CD4-positive, alpha-beta T cell treated with Interleukin-17A for 4 hours (primary cell): Measurements from ENCODE around the gene LMAN1.

Experiments
- DNase-seq: peaks from one replicate; pipeline ENCODE4 v3.0.0-alpha.2; 2020; ENCODE audit warnings: mixed read lengths

LMAN1 gene

DNA sequence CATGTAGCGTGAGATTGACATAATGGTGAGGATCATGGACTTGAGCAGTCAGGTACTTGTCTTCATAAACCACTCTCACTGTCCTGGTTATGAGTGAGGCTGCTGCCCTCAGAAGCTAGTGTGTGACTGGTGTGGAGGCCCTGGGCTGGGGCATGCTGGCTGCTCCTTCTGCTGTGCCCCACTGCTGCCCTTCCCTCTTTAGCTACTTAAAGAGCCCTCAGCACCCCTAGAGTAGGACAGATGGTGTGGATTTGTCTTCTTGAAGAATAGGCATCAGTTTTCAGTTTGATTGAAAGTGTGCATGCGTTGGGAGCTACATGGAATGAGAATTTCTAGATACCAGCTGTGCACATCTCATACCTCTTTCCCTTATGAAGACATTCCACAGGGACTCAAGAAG lies 56.1 kb downstream of the LMAN1 start:
- no peak for DNase-seq

DNA sequence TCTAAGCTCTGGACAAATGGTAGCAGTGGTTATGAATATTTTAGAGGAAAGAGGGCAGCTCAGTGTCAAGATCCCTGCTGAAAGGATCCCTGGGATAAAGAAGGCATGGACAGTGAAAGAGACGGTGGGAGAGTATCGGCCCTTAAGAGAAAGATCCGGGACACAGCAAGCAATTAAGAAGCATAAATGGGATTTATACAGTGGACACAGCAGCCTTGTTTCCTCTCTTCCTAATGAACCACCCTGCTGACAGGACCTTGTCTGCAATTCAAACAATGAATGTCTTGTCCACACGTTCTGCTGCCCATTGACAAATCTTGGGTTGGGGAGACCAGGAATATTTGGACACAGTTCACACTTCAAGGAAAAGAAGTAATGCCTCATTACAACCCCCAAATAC lies 57.1 kb downstream of the LMAN1 start:
- DNase-seq: no peak

- no peak for DNase-seq
Measured at GRCh38 chr18:59300676-59301285, 58.3 kb downstream of the LMAN1 start.

GRCh38 chr18:59298871-59299270 lies 60.2 kb downstream of the LMAN1 start:
- DNase-seq: no peak

DNA sequence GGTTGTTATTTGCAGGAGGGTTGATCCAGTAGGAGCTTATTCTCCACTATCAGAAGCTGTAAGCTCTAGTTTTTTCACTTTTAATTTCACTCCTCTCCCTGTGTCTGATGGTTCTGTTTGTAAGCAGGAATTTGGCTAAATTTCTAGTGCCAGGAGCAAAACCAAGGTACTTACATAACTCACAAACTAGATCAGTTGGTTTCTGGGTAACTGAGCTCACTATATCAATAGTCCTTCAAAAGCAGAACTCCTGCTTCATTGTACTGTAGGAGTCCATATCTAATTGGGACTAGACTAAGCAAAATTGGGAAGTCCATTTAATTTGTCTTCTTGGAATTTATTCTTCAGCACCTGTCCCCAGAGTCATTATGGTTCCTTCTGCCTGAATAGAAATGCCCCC lies 65.7 kb downstream of the LMAN1 start:
- no peak for DNase-seq

- DNase-seq: no peak
Measured at GRCh38 chr18:59286341-59286740, 72.7 kb downstream of the LMAN1 start.

DNA sequence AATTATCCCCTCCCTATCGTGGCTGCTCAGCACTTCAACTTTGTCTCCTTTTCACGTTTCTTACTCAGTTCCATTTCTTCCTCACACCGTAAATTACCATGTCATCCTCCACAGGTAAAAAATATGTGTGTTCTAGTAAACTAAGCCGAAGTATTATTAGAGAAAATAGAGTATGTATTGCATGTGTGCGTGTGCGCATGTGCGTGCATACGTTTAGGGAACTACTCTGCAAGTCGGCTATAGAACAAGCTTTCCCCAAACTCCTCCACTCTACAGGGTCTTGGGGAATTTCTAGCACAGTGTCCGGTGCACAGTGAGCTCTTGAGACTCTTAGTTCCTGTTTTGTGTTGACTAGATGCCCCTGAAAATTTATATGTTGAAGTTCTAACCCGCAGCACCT lies 76.7 kb downstream of the LMAN1 start:
- no peak for DNase-seq

DNA sequence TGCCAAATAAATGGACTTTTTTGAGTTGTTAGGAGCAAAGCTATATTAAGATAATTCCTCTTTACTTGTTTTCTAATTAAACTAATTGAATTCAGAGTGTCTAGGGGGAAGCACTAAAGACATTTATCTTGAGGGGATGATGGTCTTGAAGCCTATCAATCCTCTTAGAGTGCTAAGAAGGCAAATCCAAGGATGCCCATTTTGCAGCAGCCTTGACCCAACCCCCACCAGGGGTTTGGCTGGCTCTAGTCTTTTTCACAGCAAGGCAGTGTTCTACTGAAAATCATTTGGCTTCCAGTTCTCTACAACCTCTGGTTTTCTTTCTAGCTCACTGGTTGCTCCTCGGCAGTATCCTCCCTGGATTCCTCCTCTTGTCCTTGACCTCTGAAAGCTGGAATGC lies 79.3 kb downstream of the LMAN1 start:
- DNase-seq: no peak

DNA sequence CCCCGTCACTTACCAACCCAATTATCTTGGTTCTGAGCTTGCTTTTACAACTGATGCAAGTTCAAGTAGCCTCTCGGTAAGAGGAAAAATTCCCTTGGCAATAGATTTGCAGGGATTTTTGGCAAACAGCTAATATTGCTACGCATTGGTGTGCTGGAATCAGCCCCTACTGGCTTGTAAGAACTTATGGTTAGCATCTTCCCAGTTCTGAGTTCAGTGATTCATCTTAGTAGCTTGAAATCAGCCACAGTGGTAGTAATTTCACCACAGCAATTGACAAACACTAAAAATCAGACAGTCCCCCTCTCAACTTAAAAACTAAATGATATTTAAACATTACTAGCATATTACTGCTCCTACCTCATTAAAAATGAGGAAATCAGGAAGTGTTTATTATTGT lies 79.9 kb downstream of the LMAN1 start:
- no peak for DNase-seq

- DNase-seq: no peak
Measured at GRCh38 chr18:59278793-59279192, 80.3 kb downstream of the LMAN1 start.
